ENCODE measurements around the gene PIK3C2G.

The PIK3C2G gene

DNA sequence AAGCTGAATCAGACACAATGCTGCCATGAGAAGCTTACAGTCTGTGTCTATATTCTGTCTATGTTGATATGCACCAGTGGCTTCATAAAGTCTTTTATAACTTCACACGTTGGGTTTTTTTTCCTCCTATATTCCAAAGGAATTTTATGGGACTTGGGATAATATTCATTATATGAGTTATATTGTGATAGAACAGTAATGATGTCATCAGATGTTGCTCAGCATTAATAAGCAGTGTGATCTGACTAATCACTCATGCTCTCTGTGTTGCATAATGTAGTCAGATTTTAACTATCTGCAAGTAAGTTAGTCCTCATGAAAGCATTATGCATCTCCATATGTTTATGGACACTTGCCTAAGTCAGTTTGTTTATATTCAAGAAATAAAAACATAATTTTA, 316.9 kb downstream of the PIK3C2G start:
- DNase-seq, result no peak

DNA sequence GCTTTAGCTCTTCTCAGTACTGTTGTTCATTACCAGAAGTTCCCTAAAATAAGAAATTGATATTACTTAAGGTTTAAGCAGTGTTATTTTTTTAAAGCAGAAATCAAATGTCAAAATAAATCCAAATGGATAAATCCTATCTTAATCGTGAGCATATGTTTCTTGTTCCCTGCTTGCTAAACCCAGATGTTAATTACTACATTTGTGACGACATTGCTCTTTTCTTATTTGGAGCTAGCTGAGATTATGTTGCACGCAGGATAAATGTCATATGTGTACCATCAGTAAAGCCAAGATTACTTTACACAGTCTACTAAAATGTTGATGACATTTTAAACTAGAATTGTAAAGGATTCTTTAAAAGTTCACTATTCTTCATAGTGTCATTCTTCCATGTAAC, 319.0 kb downstream of the PIK3C2G start:
- no peak for DNase-seq

DNA sequence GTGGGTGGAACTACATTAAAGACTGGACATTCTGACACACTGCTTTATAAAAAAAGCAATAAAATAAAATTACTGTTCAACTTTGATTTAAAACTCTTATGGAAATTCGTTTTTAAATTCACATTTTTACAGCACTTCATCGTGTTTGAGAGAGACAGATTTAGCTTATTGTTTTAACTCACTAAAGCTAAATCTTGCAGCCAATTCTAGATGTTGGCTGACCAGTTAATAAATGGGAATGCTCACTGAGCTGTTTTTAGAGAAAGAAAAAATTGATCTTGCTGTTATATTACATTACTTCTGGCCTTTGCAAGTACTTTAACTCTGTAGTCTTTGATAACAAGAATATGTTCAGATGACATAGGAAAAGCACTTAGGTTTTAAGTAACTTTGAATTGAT, 319.4 kb downstream of the PIK3C2G start:
- no peak for DNase-seq

DNA sequence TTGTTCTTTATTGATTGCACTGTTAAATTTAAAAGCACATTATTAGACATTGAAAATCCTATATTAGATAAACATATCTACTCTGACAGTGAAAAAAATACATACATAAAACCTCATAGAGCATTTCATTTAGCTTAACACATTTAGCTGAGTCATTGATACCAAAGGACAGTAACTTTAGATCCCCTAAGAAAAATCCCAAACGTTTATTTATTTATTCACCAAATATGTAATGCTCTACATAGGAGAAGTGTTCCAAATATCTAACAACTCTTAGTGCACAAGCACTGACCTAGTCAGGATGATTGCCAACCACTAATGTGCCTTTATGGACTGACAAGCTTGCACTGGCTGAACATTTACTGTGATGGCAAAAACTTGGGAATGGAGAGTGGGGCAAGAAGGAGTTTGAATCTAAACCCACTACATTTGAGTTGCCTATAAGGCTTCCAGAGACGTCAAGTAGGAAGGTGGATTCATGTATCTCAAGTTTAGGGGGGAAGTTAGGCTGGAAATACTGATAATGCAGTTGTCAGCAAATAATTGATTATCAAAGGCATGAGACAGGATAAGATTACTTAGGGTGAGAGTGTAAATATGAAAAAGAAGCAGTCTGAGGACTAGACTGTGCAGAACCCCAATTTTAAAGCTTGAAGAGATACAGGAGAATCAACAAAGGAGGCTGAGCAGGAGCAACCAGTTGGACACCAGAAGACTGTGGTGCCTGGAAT, 320.1 kb downstream of the PIK3C2G start:
- DNase-seq, result no peak

DNA sequence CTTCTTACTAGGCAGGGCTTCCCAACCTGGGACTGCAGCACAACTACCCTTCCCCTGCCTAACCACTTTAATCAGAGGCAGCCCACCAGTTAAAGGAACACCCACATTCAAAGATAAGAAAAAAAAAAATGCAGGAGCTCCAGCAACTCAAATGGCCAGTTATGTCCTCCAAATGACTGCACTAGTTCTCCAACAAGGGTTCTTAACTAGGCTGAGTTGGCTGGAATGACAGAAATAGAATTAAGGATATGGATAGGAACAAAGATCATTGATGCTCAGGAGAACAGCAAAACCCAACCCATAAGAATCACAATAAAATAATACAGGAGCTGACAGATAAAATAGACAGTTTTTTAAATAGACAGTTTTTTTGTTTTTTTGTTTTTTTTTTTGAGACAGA, 322.3 kb downstream of the PIK3C2G start:
- no peak for DNase-seq

DNA sequence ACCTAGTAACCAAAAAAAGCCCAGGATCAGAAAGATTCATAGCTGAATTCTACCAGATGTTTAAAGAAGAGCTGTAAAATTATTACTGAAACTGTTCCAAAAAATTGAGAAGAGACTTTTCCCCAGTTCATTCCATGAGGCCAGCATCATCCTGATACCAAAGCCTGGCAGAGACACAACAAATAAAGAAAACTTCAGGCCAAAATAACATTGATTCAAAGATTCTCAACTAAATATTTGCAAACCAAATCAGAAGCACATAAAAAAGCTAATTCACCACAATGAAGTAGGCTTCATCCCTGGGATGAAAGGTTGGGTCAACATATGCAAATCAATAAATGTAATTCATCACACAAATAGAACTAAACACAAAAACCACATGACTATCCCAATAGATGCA, 325.3 kb downstream of the PIK3C2G start:
- no peak for DNase-seq

DNA sequence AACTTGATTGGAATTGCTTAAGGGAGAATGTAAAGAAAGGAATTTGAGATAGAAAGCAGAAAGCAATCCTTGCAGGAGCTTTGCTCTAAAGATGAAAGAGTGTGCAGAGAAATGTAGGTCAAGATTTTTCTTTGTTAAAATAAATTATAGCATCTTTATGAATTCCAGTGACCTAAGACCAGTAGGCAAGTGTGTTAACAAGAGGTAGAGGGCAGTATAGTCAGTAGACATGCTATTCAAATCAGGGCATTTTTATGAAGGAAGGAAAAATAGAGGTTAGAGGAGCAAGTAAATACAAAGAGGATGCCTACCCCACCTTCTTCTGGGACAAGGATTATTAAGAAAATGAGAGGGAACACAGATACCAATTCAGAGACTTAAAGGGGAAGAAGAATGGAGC, 328.0 kb downstream of the PIK3C2G start:
- no peak for DNase-seq

DNA sequence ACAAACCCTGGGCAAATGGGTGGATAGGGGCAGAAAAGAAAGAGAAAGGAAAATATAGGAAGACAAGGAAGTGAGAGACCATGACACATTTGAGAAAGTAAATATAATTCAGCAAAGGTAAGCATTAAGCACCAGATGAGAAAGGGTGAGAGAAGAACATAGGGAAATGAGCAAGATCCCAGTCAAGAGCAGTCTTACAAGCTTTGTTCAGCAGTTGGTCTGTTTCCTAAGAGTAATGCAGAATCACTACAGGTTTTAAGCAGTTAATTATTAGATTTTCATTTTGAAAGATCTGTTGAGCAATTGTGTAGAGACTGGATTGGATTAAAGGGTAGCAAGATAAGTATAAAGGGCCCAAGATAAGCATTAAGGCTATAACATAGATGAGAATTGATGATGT, 330.2 kb downstream of the PIK3C2G start:
- DNase-seq, result no peak

DNA sequence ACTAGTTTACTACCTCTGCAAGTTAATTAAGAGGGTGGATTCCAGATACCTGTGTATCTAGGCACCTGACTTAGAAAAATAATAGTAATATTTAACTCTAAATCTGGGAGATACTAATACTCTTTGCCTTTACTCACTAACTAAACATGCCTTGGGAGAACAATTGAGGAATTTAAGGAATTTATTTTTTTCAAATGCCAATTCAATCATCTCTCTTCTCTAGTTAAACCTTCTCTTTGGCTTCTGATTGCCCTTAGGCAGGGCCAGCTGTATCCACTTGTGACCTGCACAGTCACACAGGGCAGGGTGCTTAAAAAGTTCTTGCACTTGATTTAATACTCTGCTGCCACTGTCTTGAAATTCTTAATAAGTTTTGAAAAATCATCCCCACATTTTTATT, 334.1 kb downstream of the PIK3C2G start:
- DNase-seq, result no peak

DNA sequence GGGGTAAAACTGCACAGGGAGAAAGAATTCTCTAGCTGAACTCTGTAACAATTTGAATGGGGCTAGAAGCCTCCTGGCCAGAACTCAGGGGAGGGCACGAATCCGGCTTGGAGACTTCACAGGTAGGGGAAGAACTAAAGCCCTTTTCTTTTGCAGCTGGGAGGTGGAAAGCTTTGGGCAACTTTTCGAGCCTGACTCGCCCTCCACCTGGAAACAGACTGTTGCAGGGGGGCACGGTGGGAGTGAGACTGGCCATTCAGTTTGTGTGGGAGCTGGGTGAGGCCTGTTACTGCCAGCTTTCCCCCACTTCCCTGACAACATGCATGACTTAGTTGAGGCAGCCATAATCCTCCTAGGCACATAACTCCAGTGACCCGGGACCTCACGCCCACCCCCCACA, 340.6 kb downstream of the PIK3C2G start:
- no peak for DNase-seq

DNA sequence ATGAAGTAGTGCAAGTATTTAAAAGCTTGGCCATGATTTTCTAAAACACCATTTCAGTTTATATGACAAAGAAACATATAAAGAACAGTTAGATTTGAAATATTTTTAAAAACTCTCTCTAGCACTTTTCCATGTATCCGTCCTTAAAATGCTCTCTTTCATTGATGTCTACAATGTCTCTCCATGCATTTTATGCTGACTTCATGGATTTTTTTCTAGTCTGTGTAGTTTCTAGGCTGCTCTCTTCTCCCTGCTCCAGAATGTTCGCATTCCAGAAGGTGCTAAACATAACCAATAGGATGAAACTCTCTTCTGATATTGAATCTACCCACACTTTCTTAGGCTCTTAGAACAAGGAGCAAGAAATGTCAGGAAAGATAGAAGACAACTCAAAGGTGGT, 351.7 kb downstream of the PIK3C2G start:
- no peak for DNase-seq

DNA sequence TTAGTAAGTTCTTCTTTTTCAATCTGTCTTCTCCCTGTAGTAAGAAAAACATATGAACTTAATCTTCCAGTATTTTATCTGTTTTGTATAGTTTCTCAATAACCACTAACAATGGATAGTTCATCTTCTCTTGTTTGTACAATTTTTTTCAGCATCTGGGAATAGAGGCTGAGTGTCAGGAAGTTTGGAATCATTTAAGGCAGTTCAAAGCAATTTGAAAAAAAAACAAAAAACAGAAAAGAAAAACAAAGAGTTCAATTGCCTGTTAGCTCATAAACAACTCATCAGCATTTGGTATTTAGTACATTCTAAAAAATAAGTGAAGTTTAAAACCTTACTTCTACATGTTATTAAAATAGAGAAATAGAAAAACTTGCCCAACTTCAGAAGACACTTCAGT, 359.7 kb downstream of the PIK3C2G start:
- DNase-seq, result no peak

DNA sequence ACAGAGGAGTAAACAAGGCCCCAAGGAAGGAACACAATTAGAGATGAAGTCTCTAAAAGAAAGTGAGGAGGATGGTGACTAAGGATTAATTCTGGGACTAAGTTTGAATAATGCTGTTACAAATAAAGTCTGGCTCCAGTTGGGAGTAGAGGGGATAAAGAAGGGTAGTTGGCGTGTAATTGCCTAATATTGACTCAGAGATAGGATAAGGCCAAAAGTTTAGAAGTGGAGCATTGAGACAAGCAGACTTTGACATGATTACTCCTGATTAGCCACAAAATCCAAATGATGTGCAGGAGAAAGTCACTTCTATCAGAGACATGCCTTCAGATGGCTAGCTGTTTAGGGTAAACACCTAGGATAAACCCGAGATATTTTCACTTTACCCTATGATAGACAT, 368.1 kb downstream of the PIK3C2G start:
- DNase-seq, result no peak

DNA sequence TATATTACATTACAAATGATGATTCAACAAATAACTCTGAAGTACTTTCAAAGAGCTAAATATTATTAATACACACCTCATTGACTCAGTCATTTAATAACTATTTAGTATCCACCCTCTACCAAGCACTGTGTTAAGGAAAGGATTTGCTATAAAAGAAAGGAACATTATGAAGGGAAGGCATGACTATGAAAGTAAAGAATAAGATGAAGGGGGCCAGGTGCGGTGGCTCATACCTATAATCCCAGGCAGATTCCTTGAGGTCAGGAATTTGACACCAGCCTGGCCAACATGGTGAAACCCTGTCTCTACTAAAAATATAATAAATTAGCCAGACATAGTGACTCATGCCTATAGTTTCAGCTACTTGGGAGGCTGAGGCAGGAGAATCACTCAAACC, 368.6 kb downstream of the PIK3C2G start:
- no peak for DNase-seq

DNA sequence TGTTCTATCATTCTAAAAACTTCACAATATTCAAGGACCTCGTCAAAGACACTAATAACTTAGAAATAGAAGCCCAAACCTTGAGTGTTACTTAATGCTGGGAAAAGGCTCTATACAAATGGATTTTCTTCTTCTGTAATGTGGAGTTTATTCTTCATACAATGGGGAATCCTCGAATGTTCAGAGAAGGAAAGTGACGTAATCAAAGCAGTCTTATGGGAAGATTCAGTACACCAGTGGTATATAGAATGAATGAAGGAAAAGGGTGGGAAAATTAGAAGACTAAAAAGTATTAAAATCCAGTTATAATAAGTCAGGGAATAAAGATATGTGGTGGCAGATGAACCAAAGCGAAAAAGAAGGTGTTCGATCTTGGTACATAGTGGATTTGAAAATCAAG, 370.0 kb downstream of the PIK3C2G start:
- DNase-seq, result no peak

DNA sequence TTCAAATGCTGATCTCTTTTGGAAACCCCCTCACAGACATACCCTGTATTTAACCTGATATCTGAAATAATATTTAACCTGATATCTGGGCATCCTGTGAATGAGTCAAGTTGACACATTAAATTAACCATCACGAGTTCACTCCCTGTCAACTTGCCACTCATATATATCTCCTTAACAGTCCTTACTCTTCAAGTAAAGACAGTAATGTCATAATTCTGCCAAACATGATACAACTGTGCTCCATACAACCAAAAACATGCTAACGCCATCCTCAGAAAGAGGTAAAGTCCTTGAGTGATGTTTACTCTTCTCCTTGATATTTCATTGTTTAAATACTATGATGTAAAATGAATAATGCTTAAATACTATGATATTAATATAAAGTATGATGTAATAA, 371.5 kb downstream of the PIK3C2G start:
- no peak for DNase-seq

DNA sequence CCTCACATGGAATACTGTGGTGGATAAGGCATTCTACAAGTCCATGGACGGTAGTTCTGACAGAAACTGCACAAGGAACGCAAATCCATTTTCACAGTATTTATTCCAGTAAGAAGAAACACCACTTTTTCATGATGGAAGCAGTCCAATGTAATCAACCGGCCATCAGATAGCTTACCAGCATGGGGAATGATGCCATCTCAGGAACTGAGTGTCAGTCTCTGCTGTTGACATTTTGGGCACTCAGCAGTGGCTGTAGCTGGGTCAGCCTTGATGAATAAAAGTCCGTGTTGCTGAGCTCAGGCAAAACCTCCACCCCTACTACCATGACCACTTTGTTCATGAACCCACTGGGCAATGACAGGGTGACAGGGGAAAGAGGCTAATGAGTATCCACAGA, 373.1 kb downstream of the PIK3C2G start:
- no peak for DNase-seq

DNA sequence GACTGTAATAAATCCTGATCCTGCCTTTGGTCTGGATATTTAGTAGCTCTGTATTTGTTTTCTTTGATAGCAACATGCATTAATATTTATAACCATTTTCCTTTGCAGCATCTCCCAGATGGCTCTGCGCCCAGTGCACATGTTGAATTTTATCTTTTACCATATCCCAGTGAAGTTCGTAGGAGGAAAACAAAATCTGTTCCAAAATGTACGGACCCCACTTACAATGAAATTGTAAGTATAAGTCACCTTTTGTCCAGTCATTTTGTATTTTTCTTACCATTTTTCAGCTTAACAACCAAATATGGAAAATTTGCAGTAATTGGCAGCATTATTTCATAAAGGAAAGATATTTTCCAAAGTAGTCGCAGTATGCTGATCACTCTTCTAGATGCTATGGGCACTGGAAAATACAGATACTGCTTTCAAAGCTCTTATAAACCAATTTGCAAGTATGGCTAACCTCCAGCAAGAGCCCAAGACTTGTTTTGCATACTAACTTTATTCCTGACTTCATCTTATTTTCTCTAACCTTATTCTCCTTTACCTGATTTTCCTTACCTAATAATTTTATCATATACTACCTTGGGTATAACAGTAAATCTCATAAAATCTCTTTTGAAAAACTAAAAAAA, 379.1 kb downstream of the PIK3C2G start:
- no peak for DNase-seq

DNA sequence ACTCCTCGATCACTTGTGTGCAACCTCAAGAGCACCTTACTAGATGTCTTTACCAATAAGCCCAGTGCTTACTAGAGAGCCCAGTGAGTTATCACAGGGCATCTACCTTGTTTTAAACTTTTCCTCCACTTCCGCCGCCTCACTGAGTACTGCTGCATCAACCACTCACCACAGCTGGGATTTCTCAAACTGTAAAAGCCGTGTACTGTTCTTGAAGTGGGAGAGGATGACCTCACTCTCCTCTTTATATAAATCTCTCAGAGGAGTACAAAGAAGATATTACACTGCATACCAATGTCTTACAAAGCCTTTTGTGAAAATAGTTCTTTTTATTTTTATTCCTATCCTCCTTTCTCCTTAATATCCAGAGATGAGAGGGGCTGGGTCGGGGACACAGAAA, 382.4 kb downstream of the PIK3C2G start:
- DNase-seq, result no peak

DNA sequence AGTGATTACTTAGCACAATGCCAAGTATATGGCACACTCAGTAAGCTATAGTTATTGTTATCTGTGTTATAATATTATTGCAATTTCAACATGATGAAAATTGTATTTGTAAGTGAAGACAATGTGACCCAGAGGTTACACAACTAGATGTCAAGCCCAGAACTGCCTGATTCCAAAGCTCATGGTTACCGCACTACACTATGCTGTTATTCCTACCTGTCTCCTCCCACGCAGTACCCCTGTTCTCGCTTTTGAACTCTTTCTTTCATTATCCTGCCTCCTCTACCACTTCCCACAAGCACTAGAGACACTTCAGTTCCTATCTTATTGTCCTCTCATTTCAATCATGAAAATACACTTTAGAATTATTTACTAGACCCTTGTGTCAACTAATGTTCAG, 383.2 kb downstream of the PIK3C2G start:
- no peak for DNase-seq

DNA sequence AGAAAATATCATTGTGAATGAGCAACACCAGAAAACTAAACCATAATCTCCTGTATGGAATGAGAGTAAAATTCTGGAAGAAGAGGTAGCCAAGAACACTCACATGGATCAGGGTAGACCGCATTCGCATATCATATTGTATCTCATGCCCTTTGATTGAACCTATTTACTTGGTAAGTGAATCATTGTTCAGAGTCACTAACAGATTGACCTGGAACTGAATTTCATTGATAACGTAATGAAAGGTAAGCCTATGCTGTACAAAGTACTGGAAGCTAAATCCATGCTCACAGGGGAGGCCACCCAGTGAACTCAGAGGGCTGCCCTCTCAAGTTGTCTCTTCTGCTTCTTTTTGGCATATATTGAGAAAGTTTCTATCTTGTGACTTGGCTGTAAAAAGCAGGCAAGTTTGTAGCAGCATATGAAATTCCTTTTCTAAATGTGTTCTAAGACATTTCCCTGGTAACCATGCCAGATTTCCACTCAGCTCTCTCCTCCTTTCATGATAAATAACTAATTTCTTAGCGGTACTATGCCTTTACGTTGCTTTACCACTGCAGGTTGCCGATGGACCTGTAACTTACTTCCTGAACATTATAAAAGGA, 385.1 kb downstream of the PIK3C2G start:
- no peak for DNase-seq

DNA sequence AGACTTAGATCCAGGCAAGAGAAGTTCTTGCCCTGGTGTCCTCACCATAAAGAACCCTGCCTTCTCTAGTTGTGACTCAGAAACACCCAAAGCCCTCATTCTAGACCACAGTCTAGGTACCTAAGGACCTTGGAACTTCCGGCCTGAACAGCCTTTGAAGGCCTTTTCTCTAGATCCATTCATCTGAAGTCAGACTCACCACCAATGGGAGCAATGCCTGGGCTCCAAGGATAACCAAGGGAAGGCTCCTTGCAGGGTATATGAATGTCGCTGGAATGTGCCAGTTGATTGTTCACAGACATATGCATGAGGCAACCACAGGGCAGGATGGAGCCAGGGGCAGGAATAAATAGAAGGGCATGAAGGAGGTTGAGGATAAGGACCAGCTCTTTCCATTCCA, 390.2 kb downstream of the PIK3C2G start:
- no peak for DNase-seq

DNA sequence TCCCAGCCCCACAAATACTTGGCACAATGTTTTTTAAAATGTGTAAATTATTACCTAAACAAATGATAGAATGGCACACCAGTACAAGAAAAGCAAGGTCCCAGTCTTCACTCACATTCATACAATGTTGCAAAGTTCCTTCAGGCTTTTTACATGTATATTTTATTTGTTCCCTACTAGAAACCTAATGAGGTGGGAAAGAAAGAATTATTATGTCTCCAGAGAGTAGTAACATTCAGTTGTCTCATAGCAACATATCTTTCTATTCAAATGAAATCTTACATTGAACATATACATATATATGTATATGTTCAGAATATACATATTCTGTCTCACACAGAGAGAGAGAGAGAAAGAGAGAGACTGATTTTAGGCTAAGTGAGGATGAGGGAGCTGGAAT, 391.3 kb downstream of the PIK3C2G start:
- no peak for DNase-seq

DNA sequence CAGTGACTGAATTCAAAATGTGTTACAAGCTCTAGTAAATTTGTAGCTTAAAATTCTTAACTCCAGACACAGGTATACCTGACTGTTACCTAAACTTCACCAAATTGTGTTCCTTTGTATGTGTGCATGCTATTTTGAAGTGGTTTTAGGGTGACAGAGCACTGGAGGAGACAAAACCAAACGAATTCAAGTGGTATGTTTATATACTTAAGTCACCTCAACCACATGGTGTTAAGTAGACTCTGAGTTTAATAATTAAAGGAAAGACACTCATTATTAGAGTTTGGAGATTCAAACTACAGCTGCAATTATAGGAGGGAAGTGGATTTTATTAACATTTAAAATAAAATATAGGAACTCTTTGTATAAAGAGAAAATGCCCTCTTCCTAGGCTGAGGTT, 392.1 kb downstream of the PIK3C2G start:
- no peak for DNase-seq

DNA sequence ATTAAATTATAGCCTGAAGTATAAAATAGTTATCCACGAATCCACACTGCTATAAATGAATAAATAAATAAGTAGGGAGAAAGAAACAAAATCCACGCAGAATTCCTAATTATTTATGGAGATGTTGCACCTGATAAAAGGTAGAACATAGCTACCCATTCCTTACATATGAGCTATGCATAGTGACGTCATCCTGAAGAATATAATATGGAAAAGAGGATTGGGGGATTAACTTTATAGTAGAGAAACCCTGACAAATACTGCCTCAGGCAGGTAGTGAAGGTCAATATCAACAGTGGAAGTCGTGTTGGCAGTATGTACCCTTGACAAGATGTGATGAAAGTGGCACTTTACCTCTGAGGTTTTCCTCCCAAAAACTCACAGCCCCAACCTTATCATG, 394.0 kb downstream of the PIK3C2G start:
- DNase-seq, result no peak
